Mucosa of gallbladder (tissue), 1 donor: Measurements from ENCODE around the gene PPP2R5B. TPM values are rescaled to one million over a fixed set of nuclear protein-coding genes. Genes with fewer than 3 reads are reported as not detected.

Source experiments
- DNase-seq: peaks from one replicate; pipeline ENCODE4 v3.0.0-alpha.2; 2020; ENCODE audit warnings: low spot score
- total RNA-seq: library from RNA; stranded (reverse); gene quantifications from one replicate; pipeline ENCODE4 v1.2.1, GENCODE V29; 2021
- donor health status: DM: no; HTN: no; CAD: no.

PPP2R5B gene
- 44.1 TPM for total RNA-seq

- DNase-seq: peak; percentile 94
Observed at GRCh38 chr11:64923944-64924909, at the start of gene PPP2R5B. Gene PPP2R5B (plus strand): TSS chr11:64924689. CDS start chr11:64925735, 1,046 bp downstream.

GRCh38 chr11:64875369-64876228, 48.9 kb upstream of the PPP2R5B start:
- no peak for DNase-seq

GRCh38 chr11:64876229-64876750, 48.2 kb upstream of the PPP2R5B start:
- DNase-seq: no peak

GRCh38 chr11:64876835-64877341, 47.6 kb upstream of the PPP2R5B start:
- no peak for DNase-seq

- DNase-seq: no peak
Observed at GRCh38 chr11:64877390-64878222, 46.9 kb upstream of the PPP2R5B start.

GRCh38 chr11:64878223-64878493, 46.3 kb upstream of the PPP2R5B start:
- no peak for DNase-seq

- DNase-seq: peak; percentile 99
Observed at GRCh38 chr11:64878494-64879243, 45.8 kb upstream of the PPP2R5B start, which contains the start of gene EHD1. Gene EHD1 (minus strand): TSS chr11:64878621. CDS start chr11:64878464, 157 bp downstream.

- DNase-seq: no peak
Observed at GRCh38 chr11:64879244-64879900, 45.1 kb upstream of the PPP2R5B start.

- DNase-seq: no peak
Observed at GRCh38 chr11:64880240-64881001, 44.1 kb upstream of the PPP2R5B start.

GRCh38 chr11:64881476-64881875, 43.0 kb upstream of the PPP2R5B start:
- no peak for DNase-seq

GRCh38 chr11:64882243-64882642, 42.2 kb upstream of the PPP2R5B start:
- DNase-seq: no peak

- DNase-seq: no peak
Observed at GRCh38 chr11:64883575-64883974, 40.9 kb upstream of the PPP2R5B start.

GRCh38 chr11:64884019-64884418, 40.5 kb upstream of the PPP2R5B start:
- no peak for DNase-seq

GRCh38 chr11:64885367-64886286, 38.9 kb upstream of the PPP2R5B start:
- peak; percentile 53 for DNase-seq

GRCh38 chr11:64887234-64887756, 37.2 kb upstream of the PPP2R5B start:
- no peak for DNase-seq

- DNase-seq: peak; percentile 80
Observed at GRCh38 chr11:64887757-64888405, 36.6 kb upstream of the PPP2R5B start.

GRCh38 chr11:64888406-64888728, 36.1 kb upstream of the PPP2R5B start:
- no peak for DNase-seq
